Measurements from ENCODE around the gene ANGPTL4. TPM values are rescaled to one million over a fixed set of nuclear protein-coding genes. Genes with fewer than 3 reads are reported as not detected.
"Not testable (repeated sequence)": the region's sequence is repeated elsewhere in the genome, so short reads cannot be mapped to it uniquely, and the experiment has no call there.

Gene ANGPTL4
- total RNA-seq, 1 donor from 2014 or later = 7.1 TPM

- peak; percentile 100 for DNase-seq (ENCODE audit: low read depth in 2 of 2)
Observed at GRCh38 chr19:8389891-8390616, 26.1 kb downstream of the ANGPTL4 start, which contains the start of gene RAB11B. Gene RAB11B (plus strand): TSS chr19:8390360. CDS start chr19:8390417, 57 bp downstream.

DNA sequence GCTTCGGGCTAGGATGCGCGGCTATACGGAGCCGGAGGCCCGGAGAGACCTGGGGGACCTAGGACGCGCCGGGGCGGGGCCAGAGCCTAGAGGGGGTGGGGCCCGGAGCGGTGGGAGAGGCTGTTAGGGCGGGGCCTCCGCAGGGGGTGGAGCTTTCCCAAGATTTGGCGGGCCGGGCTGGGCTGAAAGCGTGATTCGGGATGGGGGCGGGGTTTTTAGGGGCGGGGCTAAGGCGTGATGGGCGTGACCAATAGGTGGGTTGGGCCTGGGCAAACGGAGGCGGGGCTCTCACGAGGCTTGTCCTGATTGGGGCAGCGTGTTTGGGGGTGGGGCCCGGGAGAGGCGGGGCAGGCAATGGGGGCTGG, 26.6 kb downstream of the ANGPTL4 start:
- peak; percentile 96 to 97 for DNase-seq (ENCODE audit: low read depth in 2 of 2)

GRCh38 chr19:8391198-8392016, 27.5 kb downstream of the ANGPTL4 start:
- DNase-seq (ENCODE audit: low read depth in 2 of 2) = no peak

- DNase-seq (ENCODE audit: low read depth in 2 of 2) = peak; percentile 53 to 54
Observed at GRCh38 chr19:8392017-8392591, 28.1 kb downstream of the ANGPTL4 start.

GRCh38 chr19:8393192-8393870, 29.4 kb downstream of the ANGPTL4 start:
- no peak for DNase-seq (ENCODE audit: low read depth in 2 of 2)

DNA sequence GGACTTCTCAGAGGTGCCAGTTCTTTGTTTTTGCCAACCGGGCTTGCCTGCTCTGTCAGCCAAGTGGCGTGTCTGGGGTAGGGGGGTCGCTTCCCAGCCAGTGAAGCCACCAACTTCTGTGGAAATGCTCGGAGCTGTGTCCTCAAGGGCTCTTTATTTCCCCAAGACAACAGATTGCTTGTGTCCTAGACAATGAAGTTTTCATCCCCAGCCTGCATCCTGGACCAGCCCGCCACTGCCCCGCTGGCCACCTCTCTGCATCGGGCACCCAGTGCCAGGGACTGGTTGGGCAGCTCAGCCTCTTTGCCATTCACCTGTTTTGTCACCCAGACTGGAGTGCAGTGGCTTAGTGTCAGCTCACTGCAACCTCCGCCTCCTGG, 29.9 kb downstream of the ANGPTL4 start:
- DNase-seq (ENCODE audit: low read depth in 2 of 2) = no peak

- DNase-seq (ENCODE audit: low read depth in 2 of 2) = no peak
Observed at GRCh38 chr19:8395621-8396082, 31.7 kb downstream of the ANGPTL4 start.

DNA sequence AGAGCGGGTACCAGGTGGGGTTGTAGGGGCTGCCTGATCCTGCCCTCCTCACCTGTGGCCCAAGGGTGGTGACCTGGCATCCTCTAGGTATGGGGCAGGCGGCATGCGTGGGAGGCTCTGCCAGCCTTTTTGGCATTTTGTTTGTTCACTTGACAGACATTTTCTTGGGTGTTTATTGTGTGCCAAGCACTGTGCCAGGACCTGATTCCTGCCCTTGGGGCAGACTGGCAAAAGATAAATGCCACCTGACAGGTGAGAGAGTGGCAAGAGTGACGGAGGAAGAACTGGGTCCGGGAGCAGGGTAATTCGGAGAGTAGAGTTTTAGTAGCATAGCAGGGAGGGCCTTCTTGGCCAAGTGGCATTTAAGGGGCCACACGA, 32.2 kb downstream of the ANGPTL4 start:
- DNase-seq (ENCODE audit: low read depth in 2 of 2) = no peak

GRCh38 chr19:8396563-8397203, 32.7 kb downstream of the ANGPTL4 start:
- peak; percentile 74 to 82 for DNase-seq (ENCODE audit: low read depth in 2 of 2)

GRCh38 chr19:8397271-8397670, 33.3 kb downstream of the ANGPTL4 start:
- no peak for DNase-seq (ENCODE audit: low read depth in 2 of 2)

DNA sequence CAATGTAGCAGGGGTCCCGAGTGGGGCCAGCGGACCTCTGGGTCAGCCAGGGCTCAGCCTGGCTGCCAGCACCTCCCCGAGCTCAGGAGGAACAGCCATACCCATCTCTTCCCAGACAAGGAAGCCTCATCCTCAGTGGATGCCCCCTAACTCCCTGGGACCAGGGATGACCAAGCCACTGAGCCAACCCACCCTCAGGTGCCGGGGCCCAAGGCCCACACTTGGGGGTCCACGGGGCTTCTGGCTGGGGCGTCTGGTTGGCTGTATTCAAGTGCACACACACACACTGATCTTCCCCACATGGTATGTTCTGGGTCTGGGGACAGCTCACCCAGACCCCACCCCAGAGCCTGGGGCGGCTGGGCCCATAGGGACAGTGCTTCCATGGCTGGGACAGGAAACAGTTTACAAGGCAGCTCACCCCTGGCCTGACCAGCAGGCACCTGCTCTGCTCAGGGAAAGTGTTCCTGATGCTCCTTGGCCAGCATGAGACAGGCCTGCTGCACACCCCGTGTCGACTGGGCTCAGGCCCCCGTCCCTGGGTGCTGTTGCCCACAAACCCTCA, 33.9 kb downstream of the ANGPTL4 start:
- DNase-seq (ENCODE audit: low read depth in 2 of 2) = no peak

DNA sequence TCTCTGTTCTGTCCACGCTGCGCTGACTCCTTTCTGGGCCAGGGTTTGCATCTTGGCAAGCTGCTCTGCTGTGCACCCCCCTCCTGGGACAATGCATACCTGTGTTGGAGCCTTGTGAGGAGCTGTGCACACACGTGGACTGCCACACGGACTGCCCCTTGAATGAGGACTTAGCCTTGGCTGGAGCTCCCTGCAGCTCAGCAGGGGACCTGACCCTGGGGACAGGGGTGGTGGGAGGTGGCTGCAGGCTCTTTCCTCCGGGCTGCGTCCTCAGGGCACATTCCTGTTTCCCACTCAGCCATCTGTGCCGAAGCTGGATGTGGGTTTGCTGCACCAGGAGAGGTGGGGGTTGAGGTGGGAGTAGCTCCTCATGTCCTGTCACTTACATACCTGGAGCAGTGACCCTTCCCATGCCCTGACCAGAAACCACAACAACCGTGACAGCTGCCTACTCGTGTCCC, 34.4 kb downstream of the ANGPTL4 start:
- DNase-seq (ENCODE audit: low read depth in 2 of 2) = no peak

DNA sequence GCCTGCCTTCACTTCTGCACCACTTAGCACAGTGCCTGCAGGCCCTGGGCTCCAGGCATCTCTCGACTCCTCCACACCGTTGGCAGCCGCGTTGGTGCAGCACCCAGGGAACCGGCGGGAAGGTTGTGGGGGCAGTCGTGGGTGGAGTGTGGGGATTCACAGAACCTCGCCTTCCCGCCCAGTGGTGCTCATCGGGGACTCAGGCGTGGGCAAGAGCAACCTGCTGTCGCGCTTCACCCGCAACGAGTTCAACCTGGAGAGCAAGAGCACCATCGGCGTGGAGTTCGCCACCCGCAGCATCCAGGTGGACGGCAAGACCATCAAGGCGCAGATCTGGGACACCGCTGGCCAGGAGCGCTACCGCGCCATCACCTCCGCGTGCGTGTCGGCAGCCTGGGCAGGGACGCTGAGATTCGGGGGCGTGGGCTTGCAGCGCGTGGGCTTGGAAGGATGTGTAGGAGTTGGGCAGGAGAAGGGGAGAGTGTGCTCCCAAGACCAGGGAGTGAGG, 35.8 kb downstream of the ANGPTL4 start:
- DNase-seq (ENCODE audit: low read depth in 2 of 2) = no peak

GRCh38 chr19:8401981-8402411, 38.0 kb downstream of the ANGPTL4 start:
- no peak for DNase-seq (ENCODE audit: low read depth in 2 of 2)

DNA sequence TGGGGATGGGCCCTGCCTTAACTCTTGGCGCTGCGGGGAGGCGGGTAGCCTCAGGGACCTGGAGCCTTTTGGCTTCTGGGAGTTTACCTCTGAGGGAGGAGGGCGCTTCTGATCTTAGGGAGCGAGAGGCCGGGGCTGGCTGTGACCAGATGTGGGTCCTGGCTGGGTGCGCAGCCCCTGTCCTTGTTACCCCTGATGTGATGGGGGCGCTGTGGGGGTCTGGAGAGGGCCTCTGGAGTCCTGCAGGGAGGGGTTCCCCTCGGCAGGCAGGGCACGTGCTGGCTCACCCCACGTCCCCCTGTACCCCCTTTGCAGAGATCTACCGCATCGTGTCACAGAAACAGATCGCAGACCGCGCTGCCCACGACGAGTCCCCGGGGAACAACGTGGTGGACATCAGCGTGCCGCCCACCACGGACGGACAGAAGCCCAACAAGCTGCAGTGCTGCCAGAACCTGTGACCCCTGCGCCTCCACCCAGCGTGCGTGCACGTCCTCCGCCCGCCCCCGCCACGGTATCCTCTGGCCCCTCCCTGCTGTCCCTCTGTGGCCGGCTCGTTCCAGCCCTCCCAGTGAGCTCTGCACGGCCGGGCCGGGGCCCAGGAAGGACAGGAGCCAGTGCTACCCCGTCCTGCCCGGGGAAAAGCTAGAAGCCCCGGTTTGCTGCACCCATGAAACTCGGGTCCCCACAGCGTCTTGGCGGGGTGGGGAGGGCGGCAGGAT, 39.3 kb downstream of the ANGPTL4 start:
- no peak for DNase-seq (ENCODE audit: low read depth in 2 of 2)

- no peak for DNase-seq (ENCODE audit: low read depth in 2 of 2)
Observed at GRCh38 chr19:8403820-8404109, 39.8 kb downstream of the ANGPTL4 start.

- DNase-seq (ENCODE audit: low read depth in 2 of 2) = no peak
Observed at GRCh38 chr19:8404391-8405151, 40.6 kb downstream of the ANGPTL4 start.

DNA sequence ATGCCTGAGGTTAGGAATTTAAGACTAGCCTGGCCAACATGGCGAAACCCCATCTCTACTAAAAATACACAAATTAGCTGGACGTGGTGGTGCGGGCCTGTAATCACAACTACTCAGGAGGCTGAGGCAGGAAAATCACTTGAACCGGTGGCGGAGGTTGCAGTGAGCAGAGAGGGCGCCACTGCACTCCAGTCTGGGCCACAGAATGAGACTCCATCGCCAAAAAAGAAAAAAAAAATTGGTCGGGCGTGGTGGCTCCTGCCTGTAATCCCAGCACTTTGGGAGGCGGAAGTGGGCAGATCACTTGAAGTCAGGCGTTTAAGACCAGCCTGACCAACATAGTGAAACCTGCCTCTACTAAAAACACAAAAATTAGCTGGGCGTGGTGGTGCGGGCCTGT, 46.8 kb downstream of the ANGPTL4 start:
- not testable (repeated sequence) for DNase-seq (ENCODE audit: low read depth in 2 of 2)
